ENCODE data around the gene C15orf62. TPM values are rescaled to one million over a fixed set of nuclear protein-coding genes. Genes with fewer than 3 reads are reported as not detected.

The C15orf62 gene
- total RNA-seq, 4 donors from 2014 or later = 0.19 to 1.3 (median 0.50) TPM; not detected in 1

GRCh38 chr15:40754883-40755811 lies 14.6 kb upstream of the C15orf62 start, which contains the start of gene RMDN3:
Gene RMDN3 (minus strand): TSS chr15:40755254. CDS start chr15:40754783, 471 bp downstream.
- no peak for TF ChIP-seq CTCF (IDR thresholded peaks at IDR 0.05)
- DNase-seq (ENCODE audit: low spot score) (peak; percentile 78), ATAC-seq (ENCODE audit: low FRiP score) (peak; percentile 98)

- ATAC-seq (ENCODE audit: low FRiP score) = no peak
- no peak for TF ChIP-seq CTCF (IDR thresholded peaks at IDR 0.05)
- DNase-seq (ENCODE audit: low spot score) = no peak
These were observed 14.0 kb upstream of the C15orf62 start for GRCh38 chr15:40755812-40756208.

- TF ChIP-seq CTCF (IDR thresholded peaks at IDR 0.05) = no peak
- DNase-seq (ENCODE audit: low spot score) = no peak
- ATAC-seq (ENCODE audit: low FRiP score) = no peak
These were observed 12.8 kb upstream of the C15orf62 start for GRCh38 chr15:40756938-40757337.

GRCh38 chr15:40759961-40760360 lies 9.8 kb upstream of the C15orf62 start:
- no peak for TF ChIP-seq CTCF (IDR thresholded peaks at IDR 0.05)

GRCh38 chr15:40762919-40763800 lies 6.6 kb upstream of the C15orf62 start:
- no peak for TF ChIP-seq CTCF (IDR thresholded peaks at IDR 0.05)
- DNase-seq (ENCODE audit: low spot score) = peak; percentile 76
- peak; percentile 42 for ATAC-seq (ENCODE audit: low FRiP score)

More at GRCh38 chr15:40759961-40760360, 9.8 kb upstream of the C15orf62 start:
- no peak for DNase-seq (ENCODE audit: low spot score)
- ATAC-seq (ENCODE audit: low FRiP score) = no peak

- ATAC-seq (ENCODE audit: low FRiP score) (peak; percentile 63), DNase-seq (ENCODE audit: low spot score) (peak; percentile 38)
These were observed 5.8 kb upstream of the C15orf62 start, which contains the start of gene GCHFR for GRCh38 chr15:40763801-40764628. Gene GCHFR (plus strand): TSS chr15:40764068. CDS start chr15:40764181, 113 bp downstream.

More at GRCh38 chr15:40763801-40764628, 5.8 kb upstream of the C15orf62 start, which contains the start of gene GCHFR:
- TF ChIP-seq CTCF (IDR thresholded peaks at IDR 0.05) = no peak

All from omental fat pad (tissue), 4 donors.